SK-N-MC (cell line): Measurements from ENCODE around the gene MFSD2A.

Source experiments
- DNase-seq: peaks from one replicate; pipeline ENCODE4 v3.0.0-alpha.2; 2011; ENCODE audit warnings: low read depth, low spot score
- H3K27ac ChIP-seq: fragments of 200-600 bp; sonication (generic); 2 replicates; pipeline ENCODE4 v1.5.1; 2016; ENCODE audit warnings: mixed run types
- H3K36me3 ChIP-seq: fragments of 200-600 bp; sonication (generic); 2 replicates; pipeline ENCODE4 v1.6.1; 2017; ENCODE audit warnings: antibody characterized with exemption, low read length, mixed read lengths; ENCODE audit not compliant: insufficient read depth
- H3K4me3 ChIP-seq: fragments of 200-600 bp; sonication (generic); 2 replicates; pipeline ENCODE4 v1.5.1; 2016
- H3K9ac ChIP-seq: fragments of 200-600 bp; sonication (generic); 2 replicates; pipeline ENCODE4 v1.8.0; 2017; ENCODE audit warnings: mixed run types, mixed read lengths; ENCODE audit not compliant: insufficient read length
- H3K9me3 ChIP-seq: fragments of 200-600 bp; sonication (generic); 2 replicates; pipeline ENCODE4 v1.6.1; 2017; ENCODE audit warnings: low read depth, mild to moderate bottlenecking, antibody characterized with exemption, low read length, moderate library complexity, mixed read lengths
- EZH2 ChIP-seq: fragments of 200-600 bp; sonication (generic); IDR thresholded peaks from one replicate; pipeline ENCODE4 v1.6.1; 2017; ENCODE audit warnings: antibody characterized with exemption
- FOXP2 ChIP-seq: optimal IDR thresholded peaks from 2 replicates; pipeline ENCODE3; 2011; ENCODE audit warnings: mild to moderate bottlenecking, moderate library complexity; ENCODE audit not compliant: insufficient read depth; ENCODE audit errors: extremely low read length, control extremely low read depth
- POLR2AphosphoS5 ChIP-seq: IDR thresholded peaks from 2 replicates; pipeline ENCODE4 v1.6.1; 2012; ENCODE audit warnings: mild to moderate bottlenecking, low read depth, low read length, borderline replicate concordance

The MFSD2A gene

GRCh38 chr1:39919545-39919944 is 35.4 kb upstream of the MFSD2A start:
- DNase-seq, result no peak
- Histone ChIP-seq H3K4me3 (no peak overlapping the region), H3K9me3 (no peaks in the 10 kb centered on the region), H3K9ac (no peak overlapping the region), H3K36me3 (no peaks in the 10 kb centered on the region), H3K27ac (no peak overlapping the region)
- TF ChIP-seq FOXP2 (no peak), POLR2AphosphoS5 (no peak), EZH2 (no peak)

DNA sequence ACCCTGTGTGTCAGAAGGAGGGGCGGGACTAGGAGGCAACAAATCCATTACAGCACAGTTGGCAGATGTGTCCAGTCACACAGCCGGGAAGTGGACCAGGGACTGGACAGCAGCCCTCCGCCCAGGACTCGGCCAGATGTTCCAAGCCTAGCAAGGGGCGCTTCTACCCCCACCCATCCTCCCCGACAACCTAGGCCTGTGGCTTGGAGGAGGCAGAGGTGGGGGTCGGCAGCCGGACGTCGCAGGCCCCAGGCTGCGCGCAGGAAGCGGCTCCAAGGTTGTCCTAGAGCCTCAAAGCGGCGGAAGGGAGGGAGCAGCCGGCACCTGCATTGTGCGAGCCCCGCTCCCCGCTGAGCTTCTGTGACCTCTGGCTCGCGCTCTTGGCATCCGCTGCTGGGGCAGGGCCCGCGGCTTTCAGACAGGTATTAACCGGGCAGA is 32.7 kb upstream of the MFSD2A start:
- no peak overlapping the region for H3K4me3 ChIP-seq
- no peak for DNase-seq
- H3K9ac ChIP-seq, result no peak overlapping the region
- no peaks in the 10 kb centered on the region for H3K9me3 ChIP-seq
- H3K27ac ChIP-seq, result no peak overlapping the region
- H3K36me3 ChIP-seq, result no peaks in the 10 kb centered on the region
- no peak for TF ChIP-seq POLR2AphosphoS5
- TF ChIP-seq FOXP2, result no peak
- no peak for TF ChIP-seq EZH2

DNA sequence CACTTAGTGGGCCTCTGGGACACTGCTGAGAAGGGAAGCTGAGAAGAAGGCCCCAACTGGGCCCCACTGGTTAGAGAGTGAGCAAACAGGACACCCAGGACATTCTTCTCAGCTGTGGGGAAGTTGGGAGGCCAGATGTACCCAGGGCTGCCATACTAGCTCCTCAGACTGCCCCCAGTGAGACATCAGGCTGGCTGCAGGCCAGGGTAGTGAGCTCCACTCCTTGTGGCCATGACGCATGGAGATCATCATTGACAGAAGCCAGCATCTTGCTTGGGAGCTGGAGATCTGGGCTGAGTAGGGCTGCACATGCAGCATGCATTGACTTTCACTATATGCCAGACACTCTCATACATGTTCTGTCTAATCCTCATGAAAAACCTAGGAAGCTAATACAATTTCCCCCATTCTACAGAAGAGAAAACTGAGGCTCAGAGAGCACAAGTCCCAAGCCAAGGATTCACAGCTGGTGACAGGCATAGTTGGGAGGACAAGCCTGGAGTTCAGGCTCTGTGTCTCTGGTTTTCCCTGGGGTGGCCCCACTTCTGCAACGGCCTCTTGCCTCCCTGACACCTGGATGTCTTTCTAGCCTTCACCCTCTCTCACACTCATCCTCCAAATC is 29.1 kb upstream of the MFSD2A start:
- no peak for TF ChIP-seq FOXP2
- no peak for TF ChIP-seq POLR2AphosphoS5
- TF ChIP-seq EZH2, result no peak
- DNase-seq, result no peak
- Histone ChIP-seq H3K9me3 (no peaks in the 10 kb centered on the region), H3K4me3 (no peak overlapping the region), H3K36me3 (no peaks in the 10 kb centered on the region), H3K27ac (no peak overlapping the region), H3K9ac (no peak overlapping the region)

GRCh38 chr1:39926343-39926793 is 28.6 kb upstream of the MFSD2A start:
- no peaks in the 10 kb centered on the region for H3K9me3 ChIP-seq
- H3K36me3 ChIP-seq, result no peaks in the 10 kb centered on the region
- no peak overlapping the region for H3K27ac ChIP-seq
- no peak for DNase-seq
- no peak overlapping the region for H3K9ac ChIP-seq
- TF ChIP-seq POLR2AphosphoS5 (no peak), FOXP2 (no peak), EZH2 (no peak)
- H3K4me3 ChIP-seq, result no peak overlapping the region

DNA sequence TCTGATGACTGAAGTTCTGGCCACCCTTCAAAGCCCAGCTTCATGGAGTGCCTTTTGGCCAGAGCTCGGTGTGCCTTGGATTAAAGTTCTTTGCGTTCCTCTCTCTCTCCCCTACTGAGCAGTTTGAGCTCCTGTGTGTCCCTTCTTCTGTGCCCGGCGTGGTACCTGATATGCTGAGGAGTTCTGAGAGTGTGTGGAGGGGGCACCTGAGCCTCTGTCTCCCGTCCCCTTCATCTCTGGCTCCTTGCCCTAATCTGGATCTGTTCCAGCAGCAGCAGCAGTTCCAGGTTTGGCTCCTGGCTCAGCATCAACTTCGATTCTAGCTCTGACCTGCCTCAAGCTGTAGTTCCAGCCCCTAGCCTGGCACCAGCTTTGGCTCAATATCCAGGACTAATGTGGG is 28.1 kb upstream of the MFSD2A start:
- H3K9me3 ChIP-seq, result no peaks in the 10 kb centered on the region
- H3K9ac ChIP-seq, result no peak overlapping the region
- TF ChIP-seq FOXP2, result no peak
- TF ChIP-seq EZH2, result no peak
- TF ChIP-seq POLR2AphosphoS5, result no peak
- no peak overlapping the region for H3K27ac ChIP-seq
- H3K4me3 ChIP-seq, result no peak overlapping the region
- DNase-seq, result no peak
- no peaks in the 10 kb centered on the region for H3K36me3 ChIP-seq

DNA sequence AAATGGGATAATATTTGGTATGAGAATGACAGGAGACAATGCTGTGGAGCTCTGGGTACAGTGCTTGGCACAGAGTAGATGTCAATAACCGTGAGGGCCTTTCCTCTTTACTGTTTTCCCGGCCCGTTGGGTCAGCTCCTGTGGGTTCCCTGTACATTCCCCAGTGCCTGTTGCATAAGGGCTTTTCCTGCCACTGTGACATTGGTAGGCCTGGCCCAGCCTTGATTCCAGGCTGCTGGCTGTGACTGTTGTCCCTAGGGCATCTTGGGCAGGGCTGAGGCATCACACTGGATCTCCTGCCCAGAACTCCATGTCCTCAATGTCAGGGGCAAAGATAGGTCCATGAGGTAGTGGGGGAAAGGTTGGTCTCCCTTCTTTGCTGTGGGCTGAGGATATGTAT is 27.4 kb upstream of the MFSD2A start:
- TF ChIP-seq FOXP2 (no peak), EZH2 (no peak), POLR2AphosphoS5 (no peak)
- no peak overlapping the region for H3K4me3 ChIP-seq
- no peak overlapping the region for H3K9ac ChIP-seq
- H3K9me3 ChIP-seq, result no peaks in the 10 kb centered on the region
- no peaks in the 10 kb centered on the region for H3K36me3 ChIP-seq
- H3K27ac ChIP-seq, result no peak overlapping the region
- DNase-seq, result no peak

GRCh38 chr1:39928809-39929587 is 25.9 kb upstream of the MFSD2A start:
- Histone ChIP-seq H3K9me3 (no peaks in the 10 kb centered on the region), H3K4me3 (no peak overlapping the region), H3K36me3 (no peaks in the 10 kb centered on the region), H3K27ac (no peak overlapping the region), H3K9ac (no peak overlapping the region)
- DNase-seq, result no peak
- no peak for TF ChIP-seq POLR2AphosphoS5
- TF ChIP-seq EZH2, result no peak
- TF ChIP-seq FOXP2, result no peak

GRCh38 chr1:39933956-39934941 is 20.7 kb upstream of the MFSD2A start:
- Histone ChIP-seq H3K27ac (no peak overlapping the region), H3K4me3 (peak overlapping the region; percentile 37; the same call in 1 of the 2 replicates), H3K36me3 (no peaks in the 10 kb centered on the region), H3K9ac (no peak overlapping the region), H3K9me3 (no peaks in the 10 kb centered on the region)
- DNase-seq, result peak; percentile 60
- TF ChIP-seq FOXP2 (no peak), EZH2 (no peak), POLR2AphosphoS5 (no peak)
